Peyer's patch (tissue), 4 donors: ENCODE measurements around the gene FKBP2. TPM values are rescaled to one million over a fixed set of nuclear protein-coding genes. Genes with fewer than 3 reads are reported as not detected.

Experiments used
- DNase-seq, 3 donors: peaks; one replicate each; pipeline ENCODE4 v3.0.0-alpha.2; 2017 to 2019
- H3K27ac ChIP-seq, 4 donors: fragments of 200-600 bp; sonication (generic); one replicate each; pipeline ENCODE4 v1.5.1; 2016 to 2019
- H3K27me3 ChIP-seq, 2 donors: fragments of 200-600 bp; sonication (generic); one replicate each; pipeline ENCODE4 v1.5.1; 2019
- H3K36me3 ChIP-seq, 3 donors: fragments of 200-600 bp; sonication (generic); one replicate each; pipeline ENCODE4 v1.5.1; 2016 to 2019
- H3K4me1 ChIP-seq, 4 donors: fragments of 200-600 bp; sonication (generic); one replicate each; pipeline ENCODE4 v1.5.1; 2016 to 2019
- H3K4me3 ChIP-seq, 4 donors: fragments of 200-600 bp; sonication (generic); 1 replicate in 3 of 4; 2 replicates in 1 of 4; pipeline ENCODE4 v1.5.1; 2016 to 2019; ENCODE audit warnings: mild to moderate bottlenecking in 1 of 4
- H3K9me3 ChIP-seq, 4 donors: fragments of 200-600 bp; sonication (generic); one replicate each; pipeline ENCODE4 v1.5.1; 2016 to 2019; ENCODE audit warnings: mild to moderate bottlenecking in 1 of 4
- POLR2A ChIP-seq, 2 donors: fragments of 450-650 bp; IDR thresholded peaks; one replicate each; pipeline ENCODE4 v1.5.1; 2017; ENCODE audit warnings: antibody characterized with exemption in 2 of 2, mild to moderate bottlenecking in 2 of 2, moderate library complexity in 2 of 2
- total RNA-seq, 4 donors: library from RNA; depleted of rRNA; stranded (reverse); fragments of >200 nt; gene quantifications; one replicate each; pipeline ENCODE4 v1.1.0, GENCODE V29; 2016
- TF ChIP-seq, protein P1 (sequence below), 6 experiments: fragments of 450-650 bp in 4 of 6; fragments of 200-600 bp in 2 of 6; sonication (generic) in 1 of 6; IDR thresholded peaks; one replicate each; pipeline ENCODE4 v1.5.1; 2017 to 2019; ENCODE audit warnings: antibody characterized with exemption in 6 of 6, mild to moderate bottlenecking in 3 of 6, moderate library complexity in 1 of 6

FKBP2 gene
- total RNA-seq, 4 donors from 2014 or later, result 46.2 to 101 (median 94.0) TPM

DNA sequence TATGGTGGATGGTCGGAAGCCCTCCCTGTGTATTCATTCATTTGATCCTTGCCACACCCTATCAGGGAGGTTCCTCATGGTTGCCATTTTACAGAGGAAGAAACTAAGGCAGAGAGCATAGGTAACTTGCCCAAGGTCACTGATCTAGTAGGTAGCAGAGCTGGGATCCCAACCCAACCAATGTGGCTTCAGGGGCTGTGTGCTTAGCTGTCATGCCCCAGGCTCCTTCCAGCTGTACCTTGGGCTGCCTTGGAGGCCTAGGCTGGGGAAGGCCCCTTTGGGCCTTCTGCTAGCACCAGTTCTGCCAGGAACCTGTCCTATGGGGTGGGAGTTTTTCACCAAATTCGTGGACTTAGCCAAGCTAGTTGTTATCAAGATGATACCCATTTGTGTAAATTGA is 34.9 kb downstream of the FKBP2 start:
- Histone ChIP-seq H3K36me3 (peaks cover 0 to 5% (median 0%) of the 10 kb centered on the region in 3 donors), H3K4me3 (no peak overlapping the region), H3K4me1 (peaks cover 0 to 15% (median 0%) of the 10 kb centered on the region in 4 donors), H3K27me3 (no peaks in the 10 kb centered on the region), H3K27ac (no peak overlapping the region), H3K9me3 (no peaks in the 10 kb centered on the region)
- no peak for DNase-seq
- TF ChIP-seq, protein P1, sequence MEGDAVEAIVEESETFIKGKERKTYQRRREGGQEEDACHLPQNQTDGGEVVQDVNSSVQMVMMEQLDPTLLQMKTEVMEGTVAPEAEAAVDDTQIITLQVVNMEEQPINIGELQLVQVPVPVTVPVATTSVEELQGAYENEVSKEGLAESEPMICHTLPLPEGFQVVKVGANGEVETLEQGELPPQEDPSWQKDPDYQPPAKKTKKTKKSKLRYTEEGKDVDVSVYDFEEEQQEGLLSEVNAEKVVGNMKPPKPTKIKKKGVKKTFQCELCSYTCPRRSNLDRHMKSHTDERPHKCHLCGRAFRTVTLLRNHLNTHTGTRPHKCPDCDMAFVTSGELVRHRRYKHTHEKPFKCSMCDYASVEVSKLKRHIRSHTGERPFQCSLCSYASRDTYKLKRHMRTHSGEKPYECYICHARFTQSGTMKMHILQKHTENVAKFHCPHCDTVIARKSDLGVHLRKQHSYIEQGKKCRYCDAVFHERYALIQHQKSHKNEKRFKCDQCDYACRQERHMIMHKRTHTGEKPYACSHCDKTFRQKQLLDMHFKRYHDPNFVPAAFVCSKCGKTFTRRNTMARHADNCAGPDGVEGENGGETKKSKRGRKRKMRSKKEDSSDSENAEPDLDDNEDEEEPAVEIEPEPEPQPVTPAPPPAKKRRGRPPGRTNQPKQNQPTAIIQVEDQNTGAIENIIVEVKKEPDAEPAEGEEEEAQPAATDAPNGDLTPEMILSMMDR (IDR thresholded peaks at IDR 0.05), result no peak
- TF ChIP-seq POLR2A (IDR thresholded peaks at IDR 0.05), result no peak

DNA sequence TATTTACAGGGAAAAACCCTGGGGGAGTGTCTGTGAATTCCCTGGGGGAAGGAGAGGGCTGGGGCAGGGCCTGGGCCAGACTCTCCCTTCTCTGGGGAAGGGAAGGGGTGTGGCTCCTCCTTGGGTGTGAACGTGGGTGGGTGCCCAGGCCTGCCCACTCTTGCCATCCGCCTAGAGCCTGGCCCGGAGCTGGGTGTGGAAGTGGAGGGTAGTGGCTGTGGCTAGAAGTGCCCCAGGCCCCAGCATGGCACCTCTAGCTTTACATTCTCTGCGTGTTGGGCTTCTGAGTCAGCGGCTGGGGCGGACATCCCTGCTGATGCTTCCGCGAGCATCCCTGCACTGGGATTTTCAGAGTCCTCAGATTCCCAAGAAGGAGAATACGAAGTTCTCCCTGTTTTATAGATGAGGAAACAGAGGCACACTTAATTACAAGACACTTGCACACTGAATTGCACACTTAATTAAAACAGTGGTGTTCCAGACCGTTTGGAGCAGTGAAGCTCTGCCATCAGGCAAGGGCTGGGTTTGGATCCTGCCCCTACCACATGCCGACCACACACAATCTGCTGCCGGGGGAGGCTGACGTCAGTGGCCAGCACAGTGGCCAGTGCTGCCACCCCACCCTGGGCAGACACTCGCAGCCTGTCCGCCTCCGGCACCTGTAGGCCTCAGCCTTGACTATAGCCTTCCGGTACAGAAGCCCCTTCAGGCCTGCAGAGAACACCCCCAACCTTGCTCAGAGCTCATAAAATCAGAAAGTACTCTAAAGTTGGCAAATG is 35.9 kb downstream of the FKBP2 start:
- H3K27me3 ChIP-seq, result no peaks in the 10 kb centered on the region
- no peak overlapping the region for H3K27ac ChIP-seq
- H3K4me3 ChIP-seq, result no peak overlapping the region
- peaks cover 0 to 12% (median 0%) of the 10 kb centered on the region in 4 donors for H3K4me1 ChIP-seq
- DNase-seq, result no peak
- H3K9me3 ChIP-seq, result no peaks in the 10 kb centered on the region
- peaks cover 0 to 10% (median 0%) of the 10 kb centered on the region in 3 donors for H3K36me3 ChIP-seq
- TF ChIP-seq, protein P1 (IDR thresholded peaks at IDR 0.05), result no peak
- TF ChIP-seq POLR2A (IDR thresholded peaks at IDR 0.05), result no peak

DNA sequence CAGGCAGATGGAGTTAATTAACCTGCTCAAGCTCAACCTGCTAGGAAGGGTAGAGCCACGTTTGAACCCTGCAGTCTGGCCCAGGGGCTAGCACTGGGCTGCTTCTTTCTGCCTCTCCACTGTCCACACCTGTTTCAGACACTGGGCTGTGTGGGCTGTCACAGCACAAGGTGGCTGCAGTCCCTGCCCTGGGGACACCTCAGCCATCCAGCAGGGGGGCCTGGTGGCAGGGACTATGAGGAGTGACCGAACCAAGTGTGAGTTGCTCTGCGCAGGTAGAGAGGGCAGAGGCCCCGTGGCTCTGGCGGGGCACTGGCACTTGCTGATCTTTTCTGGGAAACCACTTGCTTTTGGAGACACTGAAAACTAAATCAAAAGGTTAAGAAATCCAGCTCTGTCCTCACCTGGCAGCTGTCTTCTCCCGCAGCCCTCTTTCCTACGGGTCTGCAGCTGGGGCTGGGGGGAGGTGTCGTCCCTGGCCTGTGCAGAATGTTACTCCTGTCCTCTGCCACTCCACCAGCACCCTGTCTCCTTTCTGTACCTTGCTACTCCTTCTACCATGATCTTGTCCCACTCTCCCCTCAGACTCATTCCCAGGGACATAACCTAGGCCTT is 37.8 kb downstream of the FKBP2 start:
- DNase-seq, result no peak
- TF ChIP-seq, protein P1 (IDR thresholded peaks at IDR 0.05), result no peak
- TF ChIP-seq POLR2A (IDR thresholded peaks at IDR 0.05), result no peak
- peaks cover 0 to 13% (median 0%) of the 10 kb centered on the region in 3 donors for H3K36me3 ChIP-seq
- H3K27ac ChIP-seq, result no peak overlapping the region
- H3K27me3 ChIP-seq, result no peaks in the 10 kb centered on the region
- no peak overlapping the region for H3K4me3 ChIP-seq
- H3K9me3 ChIP-seq, result no peaks in the 10 kb centered on the region
- H3K4me1 ChIP-seq, result peaks cover 0 to 9% (median 3%) of the 10 kb centered on the region in 4 donors

DNA sequence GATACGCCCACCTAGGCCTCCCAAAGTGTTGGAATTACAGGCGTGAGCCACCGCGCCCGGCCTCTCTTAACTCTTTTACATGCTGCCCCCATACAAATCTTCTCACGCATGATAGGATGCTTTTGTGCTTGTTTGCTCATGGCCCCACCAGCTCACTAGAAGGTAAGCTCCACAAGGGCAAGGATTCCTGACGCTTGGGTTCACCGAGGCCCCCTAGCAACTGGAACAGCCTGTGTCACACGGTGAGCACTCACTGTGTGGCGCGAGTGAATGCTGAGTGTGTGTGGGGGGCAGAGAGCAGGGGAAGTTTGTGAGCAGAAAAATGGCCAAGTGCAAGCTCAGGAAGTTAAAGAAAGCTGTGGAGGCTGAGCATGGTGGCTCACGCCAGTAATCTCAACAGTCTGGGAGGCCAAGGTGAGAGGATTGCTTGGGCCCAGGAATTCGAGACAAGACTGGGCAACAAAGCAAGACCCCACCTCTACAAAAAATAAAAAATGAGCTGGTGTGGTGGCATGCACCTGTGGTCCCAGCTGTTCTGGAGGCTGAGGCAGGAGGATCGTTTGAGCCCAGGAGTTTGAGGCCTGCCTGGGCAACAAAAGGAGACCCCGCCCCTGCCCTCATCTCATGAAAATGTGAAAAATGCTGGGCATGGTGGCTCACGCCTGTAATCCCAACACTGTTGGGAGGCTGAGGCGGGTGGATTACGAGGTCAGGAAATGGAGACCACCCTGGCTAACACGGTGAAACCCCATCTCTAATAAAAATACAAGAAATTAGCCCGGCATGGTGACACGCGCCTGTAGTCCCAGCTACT is 41.3 kb downstream of the FKBP2 start:
- H3K9me3 ChIP-seq, result no peaks in the 10 kb centered on the region
- peaks cover 0 to 13% (median 0%) of the 10 kb centered on the region in 3 donors for H3K36me3 ChIP-seq
- H3K4me3 ChIP-seq, result no peak overlapping the region
- H3K27ac ChIP-seq, result no peak overlapping the region
- no peak for DNase-seq
- H3K27me3 ChIP-seq, result no peaks in the 10 kb centered on the region
- peaks cover 3 to 25% (median 12%) of the 10 kb centered on the region in 4 donors for H3K4me1 ChIP-seq
- TF ChIP-seq, protein P1 (IDR thresholded peaks at IDR 0.05), result no peak
- no peak for TF ChIP-seq POLR2A (IDR thresholded peaks at IDR 0.05)

DNA sequence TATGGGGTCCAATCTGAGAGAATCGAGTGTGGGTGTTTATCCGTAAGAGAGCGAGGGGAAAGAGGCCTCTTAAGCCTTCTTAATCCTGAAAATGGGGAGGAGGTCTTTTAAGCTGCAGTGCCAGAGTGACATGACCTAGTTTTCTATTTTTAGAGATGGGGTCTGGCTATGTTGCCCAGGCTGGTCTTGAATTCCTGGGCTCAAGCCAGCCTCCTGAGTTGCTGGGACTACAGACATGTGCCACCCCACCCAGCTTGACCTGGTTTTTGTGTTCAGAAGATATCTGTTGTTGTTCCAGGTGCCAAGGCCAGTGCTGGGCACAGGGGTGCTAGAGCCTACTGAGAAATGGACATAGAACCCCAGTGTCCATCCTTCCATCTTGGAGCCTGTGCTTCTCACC is 42.2 kb downstream of the FKBP2 start:
- no peak for DNase-seq
- no peak overlapping the region for H3K27ac ChIP-seq
- H3K4me1 ChIP-seq, result peaks cover 3 to 25% (median 12%) of the 10 kb centered on the region in 4 donors
- H3K9me3 ChIP-seq, result no peaks in the 10 kb centered on the region
- TF ChIP-seq, protein P1 (IDR thresholded peaks at IDR 0.05), result no peak
- TF ChIP-seq POLR2A (IDR thresholded peaks at IDR 0.05), result no peak
- peak overlapping the region in 1 of 4 donors; percentile 71 for H3K4me3 ChIP-seq
- peaks cover 0 to 13% (median 0%) of the 10 kb centered on the region in 3 donors for H3K36me3 ChIP-seq
- H3K27me3 ChIP-seq, result no peaks in the 10 kb centered on the region
